Stomach (tissue), 4 donors: Measurements from ENCODE around the gene LHFPL3.

Experiments
- POLR2AphosphoS5 ChIP-seq, 3 donors: sonication (generic); formaldehyde crosslinking; IDR thresholded peaks; one replicate each; pipeline ENCODE4 v1.6.1; 2016; ENCODE audit warnings: antibody characterized with exemption in 3 of 3
- TF ChIP-seq, protein P1 (sequence below), 7 experiments: fragments of 450-650 bp in 4 of 7; fragments of 200-600 bp in 3 of 7; sonication (generic) in 3 of 7; IDR thresholded peaks; one replicate each; pipeline ENCODE4 v1.5.1; 2016 to 2019; ENCODE audit warnings: antibody characterized with exemption in 7 of 7, control low read depth in 2 of 7, mild to moderate bottlenecking in 1 of 7

DNA sequence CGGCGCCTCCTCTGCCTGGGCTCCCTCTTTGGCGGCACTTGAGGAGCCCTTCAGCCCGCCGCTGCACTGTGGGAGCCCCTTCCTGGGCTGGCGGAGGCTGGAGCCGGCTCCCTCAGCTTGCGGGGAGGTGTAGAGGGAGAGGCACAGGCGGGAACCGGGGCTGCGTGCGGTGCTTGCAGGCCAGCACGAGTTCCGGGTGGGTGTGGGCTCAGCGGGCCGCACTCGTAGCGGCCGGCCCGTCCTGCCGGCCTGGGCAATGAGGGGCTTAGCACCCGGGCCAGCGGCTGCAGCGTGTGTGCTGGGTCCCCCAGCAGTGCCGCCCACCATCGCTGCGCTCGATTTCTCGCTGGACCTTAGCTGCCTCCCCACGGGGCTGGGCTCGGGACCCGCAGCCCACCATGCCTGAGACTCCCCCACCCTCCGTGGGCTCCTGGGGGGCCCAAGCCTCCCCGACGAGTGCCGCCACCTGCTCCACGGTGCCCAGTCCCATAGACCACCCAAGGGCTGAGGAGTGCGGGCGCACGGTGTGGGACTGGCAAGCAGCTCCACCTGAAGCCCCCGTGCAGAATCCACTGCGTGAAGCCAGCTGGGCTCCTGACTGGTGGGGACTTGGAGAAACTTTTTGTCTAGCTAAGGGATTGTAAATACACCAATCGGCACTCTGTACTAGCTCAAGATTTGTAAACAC is 611.8 kb downstream of the LHFPL3 start:
- TF ChIP-seq, protein P1, sequence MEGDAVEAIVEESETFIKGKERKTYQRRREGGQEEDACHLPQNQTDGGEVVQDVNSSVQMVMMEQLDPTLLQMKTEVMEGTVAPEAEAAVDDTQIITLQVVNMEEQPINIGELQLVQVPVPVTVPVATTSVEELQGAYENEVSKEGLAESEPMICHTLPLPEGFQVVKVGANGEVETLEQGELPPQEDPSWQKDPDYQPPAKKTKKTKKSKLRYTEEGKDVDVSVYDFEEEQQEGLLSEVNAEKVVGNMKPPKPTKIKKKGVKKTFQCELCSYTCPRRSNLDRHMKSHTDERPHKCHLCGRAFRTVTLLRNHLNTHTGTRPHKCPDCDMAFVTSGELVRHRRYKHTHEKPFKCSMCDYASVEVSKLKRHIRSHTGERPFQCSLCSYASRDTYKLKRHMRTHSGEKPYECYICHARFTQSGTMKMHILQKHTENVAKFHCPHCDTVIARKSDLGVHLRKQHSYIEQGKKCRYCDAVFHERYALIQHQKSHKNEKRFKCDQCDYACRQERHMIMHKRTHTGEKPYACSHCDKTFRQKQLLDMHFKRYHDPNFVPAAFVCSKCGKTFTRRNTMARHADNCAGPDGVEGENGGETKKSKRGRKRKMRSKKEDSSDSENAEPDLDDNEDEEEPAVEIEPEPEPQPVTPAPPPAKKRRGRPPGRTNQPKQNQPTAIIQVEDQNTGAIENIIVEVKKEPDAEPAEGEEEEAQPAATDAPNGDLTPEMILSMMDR (IDR thresholded peaks at IDR 0.05): no peak
- TF ChIP-seq POLR2AphosphoS5 (IDR thresholded peaks at IDR 0.05): no peak
